Loucy (cell line): ENCODE measurements around the gene REST.

Experiments used
- CTCF ChIP-seq: fragments of 200-600 bp; sonication (generic); conservative IDR thresholded peaks from 2 replicates; pipeline ENCODE4 v1.5.1; 2014; ENCODE audit warnings: mild to moderate bottlenecking, antibody characterized with exemption, low read length
- EZH2phosphoT487 ChIP-seq: fragments of 200-600 bp; IDR thresholded peaks from 2 replicates; pipeline ENCODE4 v1.6.1; 2018; ENCODE audit warnings: antibody characterized with exemption, mild to moderate bottlenecking, moderate library complexity, borderline replicate concordance

DNA sequence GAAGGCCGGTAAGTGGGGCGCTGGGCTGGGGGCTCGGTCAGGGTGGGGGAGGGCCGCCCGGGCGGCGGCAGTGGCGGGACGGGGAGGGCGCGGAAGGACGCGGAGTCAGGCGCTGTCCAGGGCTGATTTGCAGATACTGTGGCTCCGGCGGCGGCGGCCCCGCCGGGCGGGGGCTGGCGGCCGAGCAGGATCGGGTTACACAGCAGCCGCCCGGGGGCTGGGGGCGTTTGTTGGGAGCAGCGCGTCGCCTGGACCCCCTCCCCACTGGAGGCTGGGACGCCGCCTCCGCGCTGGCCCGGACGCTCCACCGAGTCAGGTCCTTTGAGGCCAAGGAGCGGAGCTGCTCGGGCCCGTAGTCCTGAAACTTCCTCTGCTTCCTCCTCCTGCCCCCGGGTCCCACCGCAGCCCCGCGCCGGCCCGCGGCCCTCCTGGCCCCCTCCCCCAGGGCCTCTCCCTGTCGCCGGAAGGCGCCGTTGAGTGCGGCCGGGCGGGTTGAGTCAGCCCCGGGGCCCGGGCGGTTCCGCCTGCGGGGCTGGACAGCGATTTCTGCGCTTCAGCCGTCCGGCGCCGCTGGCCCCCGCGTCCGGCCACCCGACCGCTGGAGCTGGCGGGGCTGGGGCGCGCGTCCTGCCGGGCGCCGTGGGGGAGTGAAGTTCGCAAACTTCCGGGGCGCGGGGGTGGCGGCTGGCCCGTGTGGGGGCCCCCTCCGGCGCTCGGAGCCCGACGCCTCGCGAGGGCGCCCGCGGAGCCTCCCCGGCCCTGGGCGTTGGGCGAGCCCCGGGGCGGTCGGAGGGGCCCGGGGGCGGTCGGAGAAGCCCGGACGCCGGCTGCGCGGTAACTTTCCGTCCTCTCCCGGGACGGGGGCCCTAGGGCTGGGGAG, 746 bp downstream of the REST start:
- TF ChIP-seq CTCF (0 out of 2 replicates have a peak, but pooled peaks have one; percentile 19), EZH2phosphoT487 (no peak)
